Measurements from ENCODE around the gene OFD1. TPM values are rescaled to one million over a fixed set of nuclear protein-coding genes. Genes with fewer than 3 reads are reported as not detected.
A peak's percentile ranks its signal among the peaks of the same experiment; 100 is the strongest.

OFD1 gene
- total and polyA plus RNA-seq, 2 of the 8 experiments (the other 6 are each of a cell fraction or from before 2014, with no cell fraction given) = 8.0 to 23.4 TPM

DNA sequence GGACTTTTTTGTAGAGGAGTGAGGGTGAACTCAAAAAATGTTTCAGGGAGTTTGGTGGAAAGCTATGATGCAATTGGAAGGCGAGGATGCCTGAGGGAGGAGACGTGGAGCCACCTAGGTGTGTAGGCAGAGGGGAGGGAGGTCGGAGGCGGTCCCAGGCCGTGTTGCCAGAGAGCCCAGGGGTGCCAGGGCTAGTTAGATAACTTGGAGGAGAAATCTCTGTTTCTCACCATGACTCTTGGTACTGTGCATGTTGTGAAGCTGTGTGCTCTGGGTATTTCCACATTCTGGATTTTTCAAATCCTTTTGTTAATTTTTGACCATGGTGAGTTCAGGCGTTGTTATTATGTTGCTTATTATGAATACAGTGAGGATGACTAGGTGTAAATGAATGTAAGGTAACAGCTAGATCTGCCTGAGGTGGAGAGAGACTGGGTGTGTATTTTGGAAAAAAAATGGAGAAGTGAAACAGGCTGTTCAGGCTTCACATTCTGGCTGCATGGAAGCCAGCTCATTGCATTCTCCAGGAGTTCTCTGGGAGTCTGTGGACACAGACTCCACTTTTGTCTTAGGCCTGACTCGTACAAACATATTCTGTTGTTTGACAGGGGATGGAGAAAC, 41.1 kb upstream of the OFD1 start:
- H2BK20ac ChIP-seq (ENCODE audit: low read length) = no peak overlapping the region
- H4K5ac ChIP-seq (ENCODE audit: insufficient read length, low read depth, low read length) = no peak overlapping the region
- ChIA-PET POLR2A (ENCODE audit: partially characterized antibody) (interaction anchor here (0.5 to 1.5 kb wide), 4 partner anchors 41 to 1463 kb away, joined by 3 to 4 read pairs (median 3); partner anchors contain the start of genes GEMIN8, OFD1 and TRAPPC2), CTCF (ENCODE audit: partially characterized antibody) (interaction anchor here (0.5 kb wide), 1 partner anchor 461 kb away, joined by 3 read pairs; no protein-coding TSS in a partner anchor)
- no peak overlapping the region for H3K4me3 ChIP-seq (ENCODE audit: extremely low read depth in 1 of 4, insufficient read depth in 2 of 4, low read depth in 3 of 4, low read length in 4 of 4)
- DNase-seq (ENCODE audit: low read depth in 1 of 2, low spot score in 2 of 2) (no peak), FAIRE-seq (no peak)
- no peak overlapping the region for H3K23ac ChIP-seq (ENCODE audit: insufficient read length)
- H3K36me3 ChIP-seq (ENCODE audit: control insufficient read depth in 2 of 4, insufficient read depth in 4 of 4, low read length in 3 of 4) = no peaks in the 10 kb centered on the region; a peak in 1 of 8 replicates
- peak overlapping the region; percentile 31 to 33; a peak in 2 of 4 replicates for H3K4me2 ChIP-seq (ENCODE audit: insufficient read depth in 1 of 2, low read depth in 2 of 2, low read length in 2 of 2)
- H4K8ac ChIP-seq (ENCODE audit: extremely low read depth, insufficient read depth, low read length) = no peak overlapping the region
- peaks cover 4 to 88% of the 10 kb centered on the region in 2 experiments for H3K79me2 ChIP-seq (ENCODE audit: control insufficient read depth in 1 of 2, insufficient read depth in 2 of 2, low read length in 2 of 2)
- H4K20me1 ChIP-seq (replicated peaks in 1 of 2; ENCODE audit: control insufficient read depth in 1 of 2, insufficient read depth in 2 of 2, low read length in 2 of 2) = peaks cover 0 to 14% of the 10 kb centered on the region in 2 experiments
- WGBS, 2 experiments (ENCODE audit: extremely low coverage in 1 of 2, insufficient coverage in 1 of 2, insufficient read length in 1 of 2, insufficient replicate concordance in 2 of 2, low coverage in 1 of 2, low lambda C conversion rate in 2 of 2, missing lambda C conversion rate in 1 of 2) = 42% methylated on average over 7 of the region's 7 CpGs; no CpG with 5 or more reads in 1 of the 2 experiments
- TF ChIP-seq CEBPB (IDR thresholded peaks at IDR 0.05; ENCODE audit: low read depth, low read length) = peak; percentile 45; the same call in 1 of the 2 replicates
- no peak for TF ChIP-seq SUZ12 (IDR thresholded peaks at IDR 0.05; ENCODE audit: low read length)
- peaks cover 0 to 7% (median 3%) of the 10 kb centered on the region in 4 experiments; a peak in 4 of 7 replicates for H3K4me1 ChIP-seq (replicated peaks in 1 of 4; ENCODE audit: control insufficient read depth in 3 of 4, insufficient read depth in 4 of 4, low read length in 3 of 4)
- no peaks in the 10 kb centered on the region for H3K9me3 ChIP-seq (ENCODE audit: insufficient read depth in 2 of 2, low read depth in 1 of 2, low read length in 1 of 2)
- no peak overlapping the region for H3K9ac ChIP-seq (replicated peaks in 1 of 4; ENCODE audit: extremely low read depth in 1 of 4, low read depth in 3 of 4, low read length in 3 of 4)
- no peaks in the 10 kb centered on the region; the same call in 1 of the 2 replicates for H3K79me1 ChIP-seq (ENCODE audit: low read depth, low read length)
- H3K18ac ChIP-seq (ENCODE audit: extremely low read depth, low read length) = no peak overlapping the region
- H3K14ac ChIP-seq (ENCODE audit: insufficient read length) = no peak overlapping the region
- H2BK12ac ChIP-seq (ENCODE audit: low read depth, low read length) = no peak overlapping the region
- no peak overlapping the region for H2BK120ac ChIP-seq (replicated peaks; ENCODE audit: low read depth, low read length)
- H2AFZ ChIP-seq (ENCODE audit: low read length) = no peak overlapping the region
- H3K23me2 ChIP-seq (ENCODE audit: low read depth, low read length) = peaks cover 4% of the 10 kb centered on the region; the same call in 1 of the 2 replicates
- H3K56ac ChIP-seq (replicated peaks; ENCODE audit: insufficient read length, low read depth, low read length) = no peak overlapping the region
- no peak overlapping the region for H3K4ac ChIP-seq (replicated peaks; ENCODE audit: insufficient read length, low read depth, low read length)
- no peak overlapping the region for H2AK5ac ChIP-seq (ENCODE audit: low read depth, low read length)
- no peak overlapping the region for H2BK15ac ChIP-seq (ENCODE audit: low read length)
- H3K27ac ChIP-seq (ENCODE audit: low read depth, low read length) = no peak overlapping the region
- H3K27me3 ChIP-seq (replicated peaks in 1 of 4; ENCODE audit: control insufficient read depth in 3 of 4, extremely low read depth in 1 of 4, insufficient read depth in 3 of 4, low read length in 3 of 4) = no peaks in the 10 kb centered on the region
- no peak overlapping the region for H4K91ac ChIP-seq (replicated peaks; ENCODE audit: insufficient read length, low read length)
- H2BK5ac ChIP-seq (ENCODE audit: low read depth, low read length) = no peak overlapping the region

Measured in H1 (cell line).